H9 (cell line): ENCODE results near the gene MYLK3. TPM values are rescaled to one million over a fixed set of nuclear protein-coding genes. Genes with fewer than 3 reads are reported as not detected.

ENCODE experiments used
- DNase-seq: peaks from one replicate; pipeline ENCODE4 v3.0.0-alpha.2; 2017
- H2AFZ ChIP-seq: one replicate; pipeline ENCODE4 v1.6.1; 2013; ENCODE audit warnings: mild to moderate bottlenecking, low read length, control low read depth, moderate library complexity
- H2AK5ac ChIP-seq: 2 replicates; pipeline ENCODE4 v1.6.1; 2013; ENCODE audit warnings: low read length, control low read depth, mixed read lengths; ENCODE audit not compliant: insufficient read length
- H2BK120ac ChIP-seq: one replicate; pipeline ENCODE4 v1.6.1; 2013; ENCODE audit warnings: low read depth, mild to moderate bottlenecking, low read length, control low read depth, inconsistent platforms; ENCODE audit not compliant: poor library complexity, severe bottlenecking
- H2BK12ac ChIP-seq: 2 replicates; pipeline ENCODE4 v1.6.1; 2013; ENCODE audit warnings: low read length, control low read depth, mixed read lengths, low read depth; ENCODE audit not compliant: insufficient read length
- H2BK15ac ChIP-seq: 2 replicates; pipeline ENCODE4 v1.6.1; 2013; ENCODE audit warnings: low read depth, low read length, control low read depth
- H2BK20ac ChIP-seq: one replicate; pipeline ENCODE4 v1.6.1; 2013; ENCODE audit warnings: low read depth, mild to moderate bottlenecking, low read length, control low read depth, inconsistent platforms; ENCODE audit not compliant: poor library complexity, severe bottlenecking
- H2BK5ac ChIP-seq: 2 replicates; pipeline ENCODE4 v1.6.1; 2013; ENCODE audit warnings: low read length, control low read depth, mixed read lengths; ENCODE audit not compliant: insufficient read length
- H3K14ac ChIP-seq: 2 replicates; pipeline ENCODE4 v1.6.1; 2013; ENCODE audit warnings: low read length, control low read depth; ENCODE audit not compliant: insufficient read depth
- H3K18ac ChIP-seq: 2 replicates; pipeline ENCODE4 v1.6.1; 2013; ENCODE audit warnings: low read depth, mild to moderate bottlenecking, mixed read lengths, low read length, control low read depth; ENCODE audit not compliant: insufficient read length
- H3K23ac ChIP-seq: 2 replicates; pipeline ENCODE4 v1.6.1; 2013; ENCODE audit warnings: low read length, control low read depth, mixed read lengths, low read depth; ENCODE audit not compliant: insufficient read length
- H3K23me2 ChIP-seq: 2 replicates; pipeline ENCODE4 v1.6.1; 2013; ENCODE audit warnings: low read depth, mild to moderate bottlenecking, mixed read lengths, low read length, control low read depth; ENCODE audit not compliant: insufficient read length, poor library complexity, severe bottlenecking
- H3K27ac ChIP-seq: 2 replicates; pipeline ENCODE4 v1.5.1; 2013; ENCODE audit warnings: low read length, control low read depth, mixed read lengths, low read depth; ENCODE audit not compliant: insufficient read length
- H3K27me3 ChIP-seq: 2 replicates; pipeline ENCODE4 v1.6.1; 2013; ENCODE audit warnings: low read length, control low read depth, inconsistent platforms; ENCODE audit not compliant: insufficient read depth
- H3K4ac ChIP-seq: 2 replicates; pipeline ENCODE4 v1.6.1; 2013; ENCODE audit warnings: low read depth, mild to moderate bottlenecking, control low read depth, inconsistent platforms, low read length, moderate library complexity
- H3K4me1 ChIP-seq: 2 replicates; pipeline ENCODE4 v1.6.1; 2013; ENCODE audit warnings: low read length, control low read depth, inconsistent platforms; ENCODE audit not compliant: insufficient read depth
- H3K4me2 ChIP-seq: 2 replicates; pipeline ENCODE4 v1.6.1; 2013; ENCODE audit warnings: low read length, control low read depth, mixed read lengths; ENCODE audit not compliant: insufficient read length, insufficient read depth
- H3K56ac ChIP-seq: 2 replicates; pipeline ENCODE4 v1.6.1; 2013; ENCODE audit warnings: low read depth, mild to moderate bottlenecking, mixed read lengths, low read length, control low read depth; ENCODE audit not compliant: insufficient read length
- H3K79me1 ChIP-seq: 2 replicates; pipeline ENCODE4 v1.6.1; 2013; ENCODE audit warnings: low read depth, mild to moderate bottlenecking, moderate library complexity, low read length, control low read depth, inconsistent platforms; ENCODE audit not compliant: insufficient read depth, poor library complexity, severe bottlenecking
- H3K79me2 ChIP-seq: 2 replicates; pipeline ENCODE4 v1.6.1; 2013; ENCODE audit warnings: low read length, control low read depth, inconsistent platforms; ENCODE audit not compliant: insufficient read depth
- H3K9ac ChIP-seq: 2 replicates; pipeline ENCODE4 v1.6.1; 2013; ENCODE audit warnings: low read length, control low read depth, mixed read lengths; ENCODE audit not compliant: insufficient read length; ENCODE audit errors: extremely low read depth
- H3K9me3 ChIP-seq: one replicate; pipeline ENCODE4 v1.6.1; 2013; ENCODE audit warnings: low read depth, low read length, inconsistent platforms; ENCODE audit not compliant: control insufficient read depth
- H3T11ph ChIP-seq: one replicate; pipeline ENCODE4 v1.6.1; 2013; ENCODE audit warnings: mild to moderate bottlenecking, low read length, control low read depth, inconsistent platforms
- H4K20me1 ChIP-seq: one replicate; pipeline ENCODE4 v1.6.1; 2013; ENCODE audit not compliant: control insufficient read depth, insufficient read length, insufficient read depth
- H4K5ac ChIP-seq: 2 replicates; pipeline ENCODE4 v1.6.1; 2013; ENCODE audit warnings: low read depth, mild to moderate bottlenecking, mixed read lengths, low read length, control low read depth; ENCODE audit not compliant: insufficient read length
- H4K8ac ChIP-seq: replicated peaks from 2 replicates; pipeline ENCODE4 v1.6.1; 2013; ENCODE audit warnings: low read length, control low read depth, mixed read lengths, low read depth; ENCODE audit not compliant: insufficient read length
- H4K91ac ChIP-seq: 2 replicates; pipeline ENCODE4 v1.6.1; 2013; ENCODE audit warnings: low read depth, mild to moderate bottlenecking, moderate library complexity, mixed read lengths, low read length, control low read depth; ENCODE audit not compliant: insufficient read length
- H3K27ac Mint-ChIP-seq, 3 experiments: 2 replicates in 2 of 3; 3 replicates in 1 of 3; pipeline ENCODE4 v1.8.0; 2020 to 2021; ENCODE audit warnings: mixed read lengths in 3 of 3, mild to moderate bottlenecking in 1 of 3, moderate library complexity in 1 of 3
- H3K27me3 Mint-ChIP-seq: 2 replicates; pipeline ENCODE4 v1.8.0; 2021; ENCODE audit warnings: low read depth, mild to moderate bottlenecking, moderate library complexity, mixed read lengths
- H3K36me3 Mint-ChIP-seq, 3 experiments: 2 replicates in 2 of 3; 3 replicates in 1 of 3; pipeline ENCODE4 v1.8.0; 2020 to 2021; ENCODE audit warnings: low read depth in 3 of 3, mixed read lengths in 3 of 3; ENCODE audit not compliant: insufficient read depth in 1 of 3
- H3K4me1 Mint-ChIP-seq, 2 experiments: 2 replicates each; pipeline ENCODE4 v1.8.0; 2020; ENCODE audit warnings: mixed read lengths in 2 of 2
- H3K4me3 Mint-ChIP-seq, 2 experiments: 2 replicates in 1 of 2; 3 replicates in 1 of 2; pipeline ENCODE4 v1.8.0; 2020 to 2021; ENCODE audit warnings: mild to moderate bottlenecking in 2 of 2, mixed read lengths in 2 of 2, moderate library complexity in 1 of 2
- H3K9me3 Mint-ChIP-seq, 2 experiments: 2 replicates in 1 of 2; 3 replicates in 1 of 2; pipeline ENCODE4 v1.8.0; 2020; ENCODE audit warnings: mild to moderate bottlenecking in 2 of 2, mixed read lengths in 2 of 2, moderate library complexity in 1 of 2
- CTCF ChIP-seq: fragments of 200-600 bp; sonication (generic); conservative IDR thresholded peaks from 3 replicates; pipeline ENCODE4 v1.8.0; 2021; ENCODE audit warnings: antibody characterized with exemption, mild to moderate bottlenecking
- WGBS: extraction: QIAGEN DNeasy Blood & Tissue Kit; methylation state at CpG from one replicate; pipeline ENCODE4 v1.1.7; 2013; ENCODE audit warnings: missing lambda C conversion rate, low lambda C conversion rate, mixed read lengths; ENCODE audit not compliant: insufficient read length; ENCODE audit errors: extremely low coverage; 5-methylcytosine and 5-hydroxymethylcytosine counted together
- total RNA-seq: library from RNA; stranded (reverse); gene quantifications from 2 replicates; pipeline ENCODE4 v1.2.1, GENCODE V29; 2021

Gene MYLK3
- total RNA-seq, 1 experiment from 2014 or later: 0.90 TPM

GRCh38 chr16:46753015-46753414, 4.9 kb upstream of the MYLK3 start:
- peak overlapping the region in 1 of 3 experiments; percentile 4; a peak in 1 of 7 replicates for H3K27ac Mint-ChIP-seq
- no peak overlapping the region for H3T11ph ChIP-seq
- H3K36me3 Mint-ChIP-seq: no peaks in the 10 kb centered on the region
- no peaks in the 10 kb centered on the region for H3K9me3 Mint-ChIP-seq
- no peak overlapping the region for H3K56ac ChIP-seq
- H3K18ac ChIP-seq: no peak overlapping the region
- H3K9me3 ChIP-seq: no peaks in the 10 kb centered on the region
- H3K4me2 ChIP-seq: no peak overlapping the region
- H3K79me1 ChIP-seq: no peaks in the 10 kb centered on the region
- no peak overlapping the region for H3K4me3 Mint-ChIP-seq
- no peak overlapping the region for H4K91ac ChIP-seq
- H3K27me3 Mint-ChIP-seq: no peaks in the 10 kb centered on the region; the same call in 1 of the 2 replicates
- no peak for DNase-seq
- H2AFZ ChIP-seq: no peak overlapping the region
- H3K4me1 ChIP-seq: peaks cover 6% of the 10 kb centered on the region; the same call in 1 of the 2 replicates
- H3K23ac ChIP-seq: no peak overlapping the region
- no peaks in the 10 kb centered on the region for H3K23me2 ChIP-seq
- H4K5ac ChIP-seq: no peak overlapping the region
- no peak overlapping the region for H2BK20ac ChIP-seq
- H2BK5ac ChIP-seq: no peak overlapping the region
- no peak overlapping the region for H2BK120ac ChIP-seq
- H2BK15ac ChIP-seq: no peak overlapping the region
- H3K4ac ChIP-seq: no peak overlapping the region
- no peaks in the 10 kb centered on the region for H3K27me3 ChIP-seq
- H3K27ac ChIP-seq: no peak overlapping the region
- H3K9ac ChIP-seq: no peak overlapping the region
- no peak overlapping the region for H2AK5ac ChIP-seq
- H4K8ac ChIP-seq: no peak overlapping the region
- no peaks in the 10 kb centered on the region for H3K79me2 ChIP-seq
- H4K20me1 ChIP-seq: no peaks in the 10 kb centered on the region
- whole genome bisulfite sequencing: no CpG with 5 or more reads among the region's 5 CpGs
- no peak overlapping the region for H3K14ac ChIP-seq
- H2BK12ac ChIP-seq: no peak overlapping the region
- no peak for TF ChIP-seq CTCF
- peaks cover 31% of the 10 kb centered on the region in 2 experiments for H3K4me1 Mint-ChIP-seq
